SU-DHL-6 (cell line): ENCODE results near the gene LAYN.

Experiments
- EZH2phosphoT487 ChIP-seq: fragments of 200-600 bp; sonication (generic), shearing (Covaris generic); conservative IDR thresholded peaks from 2 replicates; pipeline ENCODE4 v1.6.1; 2018; ENCODE audit warnings: mild to moderate bottlenecking, antibody characterized with exemption, low read length, moderate library complexity, mixed read lengths
- TF ChIP-seq, protein P1 (sequence below): fragments of 200-600 bp; sonication (generic); IDR thresholded peaks from one replicate; pipeline ENCODE4 v1.5.1; 2017; ENCODE audit warnings: antibody characterized with exemption, mild to moderate bottlenecking, low read length, moderate library complexity; ENCODE audit not compliant: insufficient read depth, poor library complexity, severe bottlenecking

- TF ChIP-seq, protein P1, sequence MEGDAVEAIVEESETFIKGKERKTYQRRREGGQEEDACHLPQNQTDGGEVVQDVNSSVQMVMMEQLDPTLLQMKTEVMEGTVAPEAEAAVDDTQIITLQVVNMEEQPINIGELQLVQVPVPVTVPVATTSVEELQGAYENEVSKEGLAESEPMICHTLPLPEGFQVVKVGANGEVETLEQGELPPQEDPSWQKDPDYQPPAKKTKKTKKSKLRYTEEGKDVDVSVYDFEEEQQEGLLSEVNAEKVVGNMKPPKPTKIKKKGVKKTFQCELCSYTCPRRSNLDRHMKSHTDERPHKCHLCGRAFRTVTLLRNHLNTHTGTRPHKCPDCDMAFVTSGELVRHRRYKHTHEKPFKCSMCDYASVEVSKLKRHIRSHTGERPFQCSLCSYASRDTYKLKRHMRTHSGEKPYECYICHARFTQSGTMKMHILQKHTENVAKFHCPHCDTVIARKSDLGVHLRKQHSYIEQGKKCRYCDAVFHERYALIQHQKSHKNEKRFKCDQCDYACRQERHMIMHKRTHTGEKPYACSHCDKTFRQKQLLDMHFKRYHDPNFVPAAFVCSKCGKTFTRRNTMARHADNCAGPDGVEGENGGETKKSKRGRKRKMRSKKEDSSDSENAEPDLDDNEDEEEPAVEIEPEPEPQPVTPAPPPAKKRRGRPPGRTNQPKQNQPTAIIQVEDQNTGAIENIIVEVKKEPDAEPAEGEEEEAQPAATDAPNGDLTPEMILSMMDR = no peak
- TF ChIP-seq EZH2phosphoT487 = no peak
These were observed 34.1 kb downstream of the LAYN start for GRCh38 chr11:111574373-111575225.
